Measurements from ENCODE around the gene CBR4.

The CBR4 gene

DNA sequence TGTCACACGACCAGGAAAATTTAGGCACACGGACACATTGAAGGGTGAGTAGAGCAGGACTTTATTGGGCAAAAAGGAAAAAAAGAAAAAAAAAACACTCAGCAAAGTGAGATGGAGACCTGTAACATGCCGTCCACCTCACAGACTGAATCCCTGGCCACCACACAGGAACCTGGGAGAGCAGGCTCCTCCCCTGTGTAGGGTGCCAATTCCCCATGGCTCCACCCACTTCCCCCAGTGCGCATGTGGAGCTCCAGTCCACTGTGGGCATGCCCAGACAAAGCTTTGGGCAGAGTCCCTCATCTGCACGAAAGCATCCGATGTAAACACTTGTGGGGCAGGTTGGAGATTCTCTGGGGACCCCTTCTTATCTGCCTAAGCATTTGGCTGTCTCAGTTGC, 23.6 kb upstream of the CBR4 start:
- DNase-seq (no peak), ATAC-seq (no peak)

DNA sequence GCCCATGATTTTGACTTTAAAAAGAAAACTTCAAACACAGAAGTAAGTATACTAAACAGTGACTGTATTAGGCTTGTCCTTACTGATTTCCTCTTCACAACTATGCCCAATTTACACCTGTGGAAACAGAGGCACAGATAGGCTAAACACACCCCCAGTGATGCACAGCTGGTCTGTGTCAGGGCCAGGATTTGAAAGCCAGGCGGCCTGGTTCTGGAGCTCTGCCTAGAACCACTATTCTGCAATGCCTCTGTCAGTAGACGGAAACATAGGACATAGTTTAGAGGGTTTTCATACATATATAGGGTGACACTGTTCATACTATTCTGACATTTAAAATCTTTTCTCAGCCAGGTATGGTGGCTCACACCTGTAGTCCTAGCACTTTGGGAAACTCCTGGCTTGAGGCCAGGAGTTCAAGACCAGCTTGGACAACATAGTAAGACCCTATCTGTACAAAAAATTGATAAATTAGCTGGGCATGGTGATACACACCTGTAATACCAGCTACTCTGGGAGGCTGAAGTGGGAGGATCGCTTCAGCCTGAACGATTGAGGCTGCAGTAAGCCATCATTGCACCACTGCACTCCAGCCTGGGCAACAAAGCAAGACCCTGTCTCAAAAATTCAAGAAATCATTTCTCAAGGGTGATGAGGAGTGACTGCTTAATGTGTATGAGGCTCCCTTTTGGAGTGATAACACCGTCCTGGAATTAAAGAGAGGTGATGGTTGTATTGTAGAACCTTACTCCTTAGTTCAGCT, 23.0 kb upstream of the CBR4 start:
- ATAC-seq, result no peak
- DNase-seq, result no peak

DNA sequence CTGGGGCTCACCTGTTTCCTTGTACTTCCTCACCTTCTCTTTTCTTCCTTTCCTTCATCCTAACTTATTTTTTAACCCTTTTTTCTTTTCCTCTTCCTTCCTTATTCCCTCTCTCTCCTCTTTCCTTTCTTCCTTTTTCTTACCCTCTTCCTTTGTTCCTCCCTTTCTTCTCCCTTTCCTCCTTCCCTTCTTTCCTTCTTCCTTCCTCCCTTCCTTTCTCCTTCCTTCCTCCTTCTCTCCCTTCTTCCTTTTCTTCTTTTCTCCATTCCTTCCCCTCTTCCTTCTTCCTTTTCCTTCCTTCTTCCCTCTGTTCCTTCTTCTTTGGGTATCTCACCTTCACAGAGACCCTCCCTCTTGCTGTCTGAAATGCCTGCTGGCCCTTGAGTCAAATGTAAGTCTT, 22.1 kb upstream of the CBR4 start:
- DNase-seq (no peak), ATAC-seq (no peak)

DNA sequence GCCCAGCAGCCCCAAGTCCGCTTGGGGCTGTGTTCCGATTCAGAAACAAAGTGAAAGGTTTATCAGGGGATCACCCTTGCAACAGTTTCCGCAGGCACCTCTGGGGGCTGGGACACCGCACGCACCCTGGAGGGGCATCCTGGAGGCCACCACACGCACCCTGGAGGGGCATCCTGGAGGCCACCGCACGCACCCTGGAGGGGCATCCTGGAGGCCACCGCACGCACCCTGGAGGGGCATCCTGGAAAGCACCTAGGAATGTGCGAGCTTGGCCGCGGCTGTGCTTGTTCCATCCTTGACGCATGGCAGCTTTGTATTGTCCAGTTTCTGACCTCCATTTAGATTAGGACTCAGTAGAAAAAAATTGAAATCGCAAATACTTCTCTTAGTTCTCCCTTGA, 21.3 kb upstream of the CBR4 start:
- ATAC-seq, result no peak

DNA sequence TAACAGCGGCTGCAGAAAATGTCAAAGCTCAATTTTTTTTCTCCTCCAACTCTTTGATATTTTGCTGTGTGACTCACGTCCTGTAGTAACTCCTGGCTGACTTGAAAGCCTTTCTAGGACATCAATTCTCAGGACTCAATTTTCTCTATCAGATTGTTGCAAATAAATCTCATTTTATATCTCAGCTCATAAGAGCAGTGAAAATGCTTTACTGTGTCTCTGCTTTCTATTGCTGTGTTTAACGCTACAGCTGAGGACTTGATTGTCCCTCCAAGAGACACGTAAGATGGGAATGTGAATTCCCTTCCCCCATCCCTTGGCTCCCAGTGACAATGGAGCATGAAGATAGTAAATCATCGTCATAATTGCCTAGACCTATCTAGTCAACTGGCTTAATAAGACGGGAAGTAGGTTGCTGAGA, 20.5 kb upstream of the CBR4 start:
- ATAC-seq (no peak), DNase-seq (no peak)

More for the DNA sequence above, 21.3 kb upstream of the CBR4 start:
- DNase-seq, result no peak

DNA sequence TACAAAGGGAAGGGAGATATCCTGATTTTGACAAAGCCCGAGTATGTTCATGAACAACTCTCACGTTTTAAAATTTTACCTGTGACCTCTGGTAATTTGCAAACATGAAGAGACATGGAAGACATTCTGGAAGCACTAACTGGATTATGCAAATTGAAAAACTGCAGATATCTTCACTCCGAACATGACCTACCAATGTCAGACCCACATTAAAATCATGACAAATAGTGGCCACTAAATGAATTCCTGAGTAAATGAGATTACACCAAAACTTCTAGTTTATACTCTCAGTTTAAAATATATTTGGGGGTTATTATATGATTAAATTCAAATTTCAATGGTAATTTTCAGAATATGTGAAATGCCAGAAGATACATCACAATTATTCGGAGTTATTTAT, 19.9 kb upstream of the CBR4 start:
- DNase-seq, result no peak
- ATAC-seq, result no peak

DNA sequence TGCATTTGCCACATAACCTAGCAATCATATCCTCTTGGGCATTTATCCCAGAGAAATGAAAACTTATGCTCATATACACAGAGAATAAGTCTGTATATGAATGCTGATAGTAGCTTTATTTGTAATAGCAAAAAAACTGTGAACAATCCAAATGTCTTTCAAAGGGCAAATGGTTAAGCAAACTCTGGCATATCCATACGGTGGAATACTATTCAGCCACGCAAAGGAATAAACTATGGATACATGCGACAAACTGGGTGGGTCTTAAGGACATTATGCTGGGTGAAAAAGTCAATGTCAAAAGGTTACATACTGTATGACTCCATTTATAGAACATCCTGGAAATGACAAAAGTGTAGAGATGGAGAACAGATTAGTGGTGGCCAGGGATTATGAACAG, 17.6 kb upstream of the CBR4 start:
- ATAC-seq, result no peak
- no peak for DNase-seq

DNA sequence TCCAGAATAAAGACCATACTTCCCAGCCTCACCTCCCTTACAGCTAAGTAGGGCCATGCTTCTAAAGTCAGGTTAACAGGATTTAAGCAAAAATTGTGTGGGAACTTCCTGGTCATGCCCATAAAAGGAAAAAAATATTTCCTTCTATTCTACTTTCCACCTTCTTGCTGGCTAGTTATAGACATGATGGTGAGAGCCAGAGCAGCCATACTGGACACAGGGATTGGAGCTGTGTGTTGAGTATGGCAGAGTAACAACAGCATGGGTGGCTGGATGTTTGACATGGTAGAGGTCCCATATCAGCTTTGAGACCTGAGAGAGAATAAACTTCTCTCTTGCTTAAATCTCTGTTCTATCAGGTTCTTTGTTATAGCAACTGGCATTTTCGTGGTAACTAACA, 15.1 kb upstream of the CBR4 start:
- no peak for DNase-seq
- ATAC-seq, result no peak

DNA sequence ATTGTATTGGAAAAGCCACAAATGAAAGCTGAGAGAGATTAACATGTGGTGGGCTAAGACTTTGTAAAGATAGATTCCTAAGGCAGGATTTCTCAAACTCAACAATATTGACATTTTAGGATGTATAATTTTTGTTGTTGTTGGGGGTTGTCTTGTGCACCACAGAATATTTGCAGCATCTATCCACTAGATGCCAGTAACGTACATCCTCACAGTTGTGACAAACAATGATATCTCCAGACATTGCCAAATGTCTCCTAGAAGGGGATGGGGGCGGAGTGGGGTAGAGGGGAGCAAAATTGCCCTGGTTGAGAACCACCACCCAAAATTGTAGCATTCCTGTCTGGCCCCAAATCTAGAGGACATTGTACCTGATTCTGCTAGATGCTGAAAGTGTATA, 14.7 kb upstream of the CBR4 start:
- DNase-seq, result no peak

DNA sequence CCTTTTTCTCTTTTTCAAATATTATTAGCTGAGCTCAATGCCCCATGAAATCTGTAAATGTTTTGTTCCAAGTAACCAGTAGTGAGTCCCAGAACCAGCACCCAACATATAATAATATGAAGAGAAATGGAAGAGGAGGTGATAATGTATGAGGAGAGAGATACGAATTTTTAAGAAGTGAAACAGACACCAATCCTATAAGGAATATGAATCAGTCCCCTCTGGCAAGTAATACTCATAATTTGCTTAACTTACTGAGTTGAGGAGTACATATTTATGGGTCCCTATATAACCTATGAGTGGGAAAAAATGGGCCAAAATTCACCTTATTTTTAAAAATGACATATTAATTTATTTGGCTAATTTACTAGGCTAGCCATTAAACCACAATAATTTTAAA, 8.4 kb upstream of the CBR4 start:
- no peak for DNase-seq

More for the DNA sequence above, 14.7 kb upstream of the CBR4 start:
- ATAC-seq, result no peak

DNA sequence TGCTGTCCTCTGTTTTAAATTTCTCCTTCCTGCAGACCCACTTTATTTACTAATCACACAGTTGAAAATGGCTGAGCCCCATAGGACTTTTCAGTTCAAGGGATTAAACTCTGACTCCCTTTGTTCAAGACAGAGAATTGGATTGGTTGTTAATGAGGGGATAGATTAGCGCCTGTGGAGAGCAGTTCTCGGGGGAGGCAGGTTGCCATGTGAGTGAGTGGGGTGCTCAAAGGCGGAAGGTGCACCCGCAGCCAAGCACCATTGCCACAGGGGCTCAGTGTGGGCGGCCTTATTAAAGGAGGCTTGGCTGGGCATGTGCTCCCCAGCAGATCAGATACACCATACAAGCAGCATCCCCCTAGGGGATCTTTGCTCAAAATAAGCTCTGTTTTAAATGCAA, 7.9 kb upstream of the CBR4 start:
- DNase-seq (no peak), ATAC-seq (no peak)

More for the DNA sequence above, 8.4 kb upstream of the CBR4 start:
- no peak for ATAC-seq

DNA sequence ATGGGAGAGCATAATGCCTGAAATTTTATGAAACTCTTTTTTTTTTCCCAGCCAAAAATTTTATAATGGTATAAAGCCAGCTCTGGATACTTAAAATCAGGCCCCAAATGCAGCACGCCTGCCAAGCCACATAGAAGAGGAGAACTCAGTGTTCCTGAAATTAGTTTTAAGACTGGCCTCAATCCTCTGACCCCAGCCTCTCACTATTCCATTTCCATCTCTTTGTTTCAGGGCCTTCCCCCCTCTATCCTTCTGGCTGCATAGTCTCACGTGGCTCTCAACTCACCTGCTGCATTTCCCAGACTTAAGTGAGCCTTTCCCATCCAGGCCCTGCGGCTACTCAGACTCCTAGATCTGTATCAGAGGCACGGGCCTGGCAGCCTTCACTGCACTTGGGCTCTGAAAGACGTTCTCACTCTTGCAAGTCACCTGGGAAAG, 5.2 kb upstream of the CBR4 start:
- ATAC-seq (no peak), DNase-seq (no peak)

DNA sequence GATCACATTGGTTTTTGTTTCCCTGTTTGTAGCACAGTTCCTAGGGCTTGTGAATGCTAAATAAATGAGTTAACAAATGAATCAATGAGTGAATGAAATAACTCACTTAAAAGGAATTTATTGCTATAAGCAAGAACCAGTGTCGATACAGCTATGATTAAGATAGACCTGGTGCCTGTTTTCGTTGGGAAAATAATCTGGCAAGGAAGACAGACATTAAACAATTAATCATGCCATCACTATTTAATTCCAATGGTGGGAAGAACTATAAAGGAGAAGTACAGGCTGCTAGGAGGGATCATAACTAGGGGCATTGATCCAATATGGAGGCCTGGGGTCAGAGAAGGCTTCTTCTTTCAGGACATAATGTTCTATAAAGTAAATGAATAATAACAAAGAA, 4.5 kb upstream of the CBR4 start:
- ATAC-seq, result no peak
- no peak for DNase-seq

DNA sequence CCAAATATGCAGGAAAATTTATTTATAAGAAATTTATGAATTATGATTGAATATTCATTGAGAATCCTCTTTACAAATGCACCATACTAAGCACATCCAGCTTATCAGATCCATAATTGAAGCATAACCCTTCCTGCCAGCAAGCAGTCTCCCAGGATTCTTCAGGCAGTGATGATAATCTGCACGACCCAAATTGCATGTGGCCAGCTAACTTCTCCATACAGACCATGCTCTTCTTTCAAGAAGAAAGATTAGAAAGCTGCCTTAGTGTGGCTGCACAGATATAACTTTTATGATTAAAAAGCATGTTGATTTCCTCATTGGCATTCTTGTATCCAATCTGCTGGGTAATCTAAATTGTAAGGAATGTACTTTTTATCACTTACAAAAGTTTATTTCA, 3.3 kb upstream of the CBR4 start:
- no peak for DNase-seq
- no peak for ATAC-seq

DNA sequence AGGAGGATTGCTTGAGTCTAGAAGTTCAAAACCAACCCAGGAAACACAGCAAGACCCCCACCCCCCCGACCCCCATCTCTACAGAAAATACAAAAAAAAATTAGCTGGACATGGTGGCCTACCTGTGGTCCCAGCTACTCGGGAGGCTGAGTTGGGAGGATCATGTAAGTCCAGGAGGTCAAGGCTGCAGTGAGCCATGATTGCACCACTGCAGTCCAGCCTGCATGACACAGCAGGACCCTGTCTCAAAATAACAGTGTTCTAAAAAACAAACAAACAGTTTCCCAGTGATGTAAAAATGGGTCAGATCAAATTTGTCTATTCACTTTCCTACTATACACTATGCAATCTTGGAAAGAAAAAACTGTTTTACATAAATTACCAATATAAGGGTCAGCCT, 2.0 kb upstream of the CBR4 start:
- no peak for ATAC-seq

DNA sequence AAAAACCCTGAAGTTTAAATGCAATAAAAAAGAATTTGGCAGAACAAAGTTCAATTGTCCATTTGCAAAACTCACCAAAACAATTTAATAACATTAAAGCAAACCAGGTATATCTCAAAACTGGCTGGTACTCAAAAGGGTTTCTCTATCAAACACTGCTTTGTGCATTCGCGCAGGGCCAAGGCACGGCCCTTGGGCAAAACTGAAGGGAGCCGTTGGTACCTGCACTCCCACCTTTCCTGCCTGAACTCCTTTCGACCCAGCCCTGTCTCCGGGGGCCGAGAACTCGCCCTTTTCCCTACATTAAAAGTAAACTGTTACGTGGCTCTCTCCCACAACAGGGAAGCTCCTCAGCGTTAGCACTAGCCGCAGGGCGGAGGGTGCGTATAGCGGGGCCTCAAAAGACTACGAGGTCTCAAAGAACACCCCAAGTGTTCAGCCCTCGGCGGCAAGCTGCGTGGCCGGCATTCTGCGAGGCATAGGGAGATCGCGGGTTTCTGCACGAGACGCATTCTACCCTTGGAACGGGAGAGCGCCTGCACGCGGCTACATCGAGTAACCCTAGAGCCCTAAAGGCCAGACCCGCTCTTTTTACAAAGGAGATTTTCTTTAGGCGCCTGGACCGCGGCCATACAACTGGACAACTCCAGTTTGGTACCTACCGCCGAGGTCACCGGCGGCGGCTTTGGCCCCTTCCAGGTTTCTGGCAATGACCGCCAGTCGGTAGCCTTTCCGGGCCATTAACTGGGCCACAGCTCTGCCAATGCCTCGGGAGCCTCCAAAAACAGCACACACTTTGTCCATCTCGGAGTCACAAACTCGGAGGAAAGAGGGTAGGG, 550 bp downstream of the CBR4 start:
- ATAC-seq (peak; percentile 45), DNase-seq (peak; percentile 61)

More for the DNA sequence above, 2.0 kb upstream of the CBR4 start:
- DNase-seq, result no peak

DNA sequence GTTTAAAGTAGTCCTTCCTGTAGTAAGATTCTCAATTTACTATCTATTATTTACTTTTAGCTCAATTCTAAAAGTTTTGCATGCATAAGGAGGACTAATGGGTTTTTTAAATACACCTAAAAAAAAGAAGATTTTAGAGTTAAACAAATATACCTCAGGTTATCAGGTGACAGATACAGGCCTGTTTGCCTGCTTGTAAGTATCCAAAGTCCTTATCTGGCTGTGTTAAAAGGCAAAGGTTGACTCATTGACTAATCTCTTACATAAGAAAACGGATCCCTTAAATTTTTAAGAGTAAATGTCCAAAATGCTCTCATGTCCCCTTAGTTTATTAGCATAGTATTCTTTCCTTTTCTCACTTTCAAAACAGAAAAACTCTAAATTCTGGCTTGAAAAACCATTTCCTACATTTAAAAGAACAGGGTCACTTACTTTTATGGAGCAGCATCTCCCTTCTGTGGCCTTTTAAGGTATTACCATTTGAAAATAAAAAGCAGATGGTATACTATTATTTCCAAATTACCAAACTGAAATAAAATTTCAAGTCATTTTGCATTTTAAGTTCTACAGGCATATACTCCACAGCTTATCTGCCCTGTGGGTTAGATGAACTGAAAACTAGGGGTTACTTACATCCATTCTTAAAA, 4.5 kb downstream of the CBR4 start:
- ATAC-seq (no peak), DNase-seq (no peak)

DNA sequence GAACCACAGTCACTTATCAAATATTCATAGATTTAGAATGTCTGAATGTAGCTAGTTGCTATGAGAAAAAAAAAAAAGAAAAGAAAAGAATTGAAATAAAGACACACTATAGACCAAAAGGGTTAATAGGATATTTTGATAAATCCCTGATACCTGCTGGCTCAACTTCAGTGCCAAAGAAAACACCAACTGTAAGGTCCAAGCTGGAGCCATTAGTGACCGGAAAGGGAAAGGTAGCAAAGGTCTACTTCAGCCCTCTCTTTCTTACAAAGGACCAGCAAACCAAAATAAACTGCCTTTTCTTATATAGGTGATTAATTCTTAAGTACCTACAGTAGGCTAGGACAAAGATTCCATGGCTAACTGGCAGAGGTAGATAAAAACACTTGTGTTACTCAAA, 9.7 kb downstream of the CBR4 start:
- ATAC-seq (no peak), DNase-seq (no peak)

DNA sequence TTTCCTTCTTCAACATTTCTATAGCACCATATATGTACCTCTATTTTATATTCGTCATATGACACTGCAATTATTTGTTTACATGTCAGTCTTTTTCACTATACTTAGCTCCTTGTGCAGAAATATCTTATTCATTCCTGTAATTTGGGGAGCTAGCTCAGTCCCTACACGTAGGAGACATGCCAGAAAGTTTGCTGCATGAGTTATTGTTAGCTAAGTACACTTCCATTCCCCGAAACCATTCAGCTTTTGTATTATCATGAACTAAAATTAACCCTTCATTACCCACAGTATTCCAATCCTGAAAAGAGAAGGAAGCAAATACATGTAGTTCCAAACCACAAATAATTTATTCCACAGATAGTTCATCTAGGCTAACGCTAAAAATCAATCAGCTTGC, 10.2 kb downstream of the CBR4 start:
- no peak for DNase-seq
- no peak for ATAC-seq

DNA sequence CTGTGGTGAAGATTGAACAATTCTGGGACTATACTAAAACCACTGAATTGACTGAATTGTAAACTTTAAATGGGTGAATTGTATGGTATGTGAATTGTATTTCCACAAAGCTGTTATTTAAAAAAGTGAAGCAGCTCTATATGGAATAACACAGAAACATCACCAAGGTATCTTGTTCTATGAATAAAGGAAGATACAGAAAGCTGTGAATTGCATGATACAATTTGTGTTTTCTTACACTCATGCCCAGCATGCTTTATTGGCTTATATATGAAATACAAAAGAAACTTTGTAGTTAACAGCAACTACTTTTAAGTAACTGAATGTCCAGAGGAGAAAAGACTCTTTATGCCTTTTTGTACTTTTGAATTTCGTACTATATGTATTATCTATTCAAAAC, 11.5 kb downstream of the CBR4 start:
- DNase-seq, result no peak

DNA sequence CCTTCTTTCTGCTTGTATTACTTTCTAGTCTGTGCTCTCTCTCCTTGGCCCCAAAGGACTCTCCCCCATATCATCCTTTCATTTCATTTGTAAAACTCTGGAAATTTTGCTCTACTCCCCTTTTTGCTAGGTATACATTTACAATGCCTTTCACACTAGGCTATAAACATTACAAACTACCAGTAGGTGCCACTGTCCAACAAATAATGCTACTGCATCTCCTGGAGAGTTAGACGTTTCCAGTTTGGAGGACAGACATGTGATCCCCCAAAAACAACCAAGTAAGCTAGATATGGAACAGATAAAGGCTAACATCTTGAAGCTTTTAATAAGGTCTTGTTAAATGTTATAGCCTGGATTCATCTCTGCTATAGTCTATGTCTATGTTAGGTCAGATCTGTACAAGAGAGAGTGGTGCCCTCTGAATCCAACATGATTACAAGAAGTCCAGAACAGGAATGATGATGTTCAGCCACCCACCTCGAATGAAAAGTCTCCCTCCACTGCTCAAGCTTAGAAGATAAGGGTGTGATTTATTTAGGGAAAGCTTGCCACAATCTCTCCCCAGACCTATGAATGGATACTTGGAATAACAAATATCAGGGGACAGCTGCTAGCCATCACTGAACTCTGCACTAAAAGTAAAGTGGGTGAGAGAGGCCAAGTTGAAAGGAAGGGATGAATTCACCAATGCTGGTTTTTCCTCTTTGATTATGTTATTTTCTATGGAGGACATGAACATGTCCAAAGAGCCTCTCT, 14.3 kb downstream of the CBR4 start:
- no peak for DNase-seq

More for the DNA sequence above, 11.5 kb downstream of the CBR4 start:
- no peak for ATAC-seq

DNA sequence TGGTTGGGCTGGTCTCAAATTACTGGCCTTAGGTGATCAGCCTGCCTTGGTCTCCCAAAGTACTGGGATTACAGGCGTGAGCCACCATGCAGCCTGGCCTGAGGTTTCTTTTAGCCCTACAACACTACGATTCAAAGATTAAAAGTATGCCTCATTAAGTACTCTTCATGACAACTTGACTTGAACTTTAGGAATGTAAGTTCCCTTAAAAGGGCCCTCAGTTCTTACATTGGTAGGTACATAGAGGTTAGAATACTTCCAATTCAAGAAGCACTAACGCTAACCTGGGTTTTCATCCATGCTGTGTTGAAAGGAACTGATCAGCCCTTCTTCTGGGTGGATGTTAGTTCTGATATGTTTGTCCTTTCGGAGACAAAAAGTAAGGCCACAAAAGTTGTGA, 15.1 kb downstream of the CBR4 start:
- DNase-seq (no peak), ATAC-seq (no peak)

More for the DNA sequence above, 14.3 kb downstream of the CBR4 start:
- ATAC-seq, result no peak

Measured in stimulated activated naive CD8-positive, alpha-beta T cell treated with anti-CD3 and anti-CD28 coated beads, Interleukin-15, Interleukin-2, amounts not matched to agents 100 U/mL and 50 U/mL, for 24 hours (primary cell).